HEK293 (cell line): ENCODE measurements around the gene ADAMTS16.

Experiments
- CTCF ChIA-PET: fragments of 350-600 bp; formaldehyde crosslinking; extraction: SDS; loops from one replicate; lab custom pipeline; 2021; ENCODE audit warnings: antibody characterized with exemption; lab: Yijun Ruan, JAX
- POLR2A ChIA-PET: fragments of 300-600 bp; formaldehyde crosslinking; extraction: SDS; loops from one replicate; lab custom pipeline; 2020; ENCODE audit warnings: antibody characterized with exemption, inconsistent platforms; lab: Yijun Ruan, JAX
- H3K27ac ChIP-seq: fragments of 200-500 bp; sonication (Bioruptor generic); 2 replicates; pipeline ENCODE4 v1.5.1; 2014; ENCODE audit warnings: low read depth, low read length, control low read depth, inconsistent platforms; ENCODE audit errors: extremely low read depth
- H3K36me3 ChIP-seq, 2 experiments: fragments of 200-500 bp in 1 of 2; sonication (Bioruptor generic) in 1 of 2; 1 replicate in 1 of 2; 2 replicates in 1 of 2; pipeline ENCODE4 v1.5.1; 2014 to 2017; ENCODE audit warnings: inconsistent platforms in 2 of 2, low read length in 2 of 2; ENCODE audit not compliant: control insufficient read depth in 2 of 2, insufficient read depth in 1 of 2
- H3K4me1 ChIP-seq: fragments of 200-500 bp; sonication (Bioruptor generic); 2 replicates; pipeline ENCODE4 v1.5.1; 2014; ENCODE audit warnings: mild to moderate bottlenecking, low read length, inconsistent platforms; ENCODE audit not compliant: control insufficient read depth, insufficient read depth
- H3K4me3 ChIP-seq: 2 replicates; pipeline ENCODE4 v1.5.1; 2011; ENCODE audit warnings: low read depth, mild to moderate bottlenecking, control low read depth, low read length, moderate library complexity
- H3K9me3 ChIP-seq: fragments of 200-500 bp; sonication (Bioruptor generic); 2 replicates; pipeline ENCODE4 v1.5.1; 2014; ENCODE audit warnings: low read depth, low read length, inconsistent platforms; ENCODE audit not compliant: control insufficient read depth, insufficient read depth
- EGR2 ChIP-seq: fragments of 450-650 bp; formaldehyde crosslinking; IDR thresholded peaks from 2 replicates; pipeline ENCODE4 v1.5.1; 2016; ENCODE audit warnings: low read depth, missing biosample characterization, missing genetic modification characterization
- GLIS1 ChIP-seq: fragments of 450-650 bp; formaldehyde crosslinking; IDR thresholded peaks from 2 replicates; pipeline ENCODE4 v1.5.1; 2016; ENCODE audit warnings: missing biosample characterization, missing genetic modification characterization
- MEIS1 ChIP-seq: sonication (generic); formaldehyde crosslinking; IDR thresholded peaks from 2 replicates; pipeline ENCODE4 v1.8.1; 2022; ENCODE audit warnings: missing genetic modification reagents, mild to moderate bottlenecking, borderline replicate concordance
- SCRT1 ChIP-seq: fragments of 450-650 bp; formaldehyde crosslinking; IDR thresholded peaks from 2 replicates; pipeline ENCODE4 v1.5.1; 2016; ENCODE audit warnings: missing biosample characterization, missing genetic modification characterization, borderline replicate concordance
- YY1 ChIP-seq: fragments of 450-650 bp; formaldehyde crosslinking; IDR thresholded peaks from 2 replicates; pipeline ENCODE4 v1.5.1; 2018; ENCODE audit warnings: missing biosample characterization, missing genetic modification characterization
- ZEB2 ChIP-seq: fragments of 450-650 bp; formaldehyde crosslinking; IDR thresholded peaks from 2 replicates; pipeline ENCODE4 v1.5.1; 2016; ENCODE audit warnings: missing biosample characterization, missing genetic modification characterization
- ZFHX2 ChIP-seq: fragments of 450-650 bp; formaldehyde crosslinking; conservative IDR thresholded peaks from 2 replicates; pipeline ENCODE4 v1.5.1; 2016; ENCODE audit warnings: missing biosample characterization, missing genetic modification characterization
- ZIC2 ChIP-seq: fragments of 450-650 bp; formaldehyde crosslinking; IDR thresholded peaks from 2 replicates; pipeline ENCODE4 v1.5.1; 2016; ENCODE audit warnings: missing biosample characterization, missing genetic modification characterization
- ZNF24 ChIP-seq: fragments of 450-650 bp; formaldehyde crosslinking; IDR thresholded peaks from 2 replicates; pipeline ENCODE4 v1.5.1; 2016; ENCODE audit warnings: missing biosample characterization, missing genetic modification characterization
- ZNF341 ChIP-seq: fragments of 450-650 bp; formaldehyde crosslinking; IDR thresholded peaks from 2 replicates; pipeline ENCODE4; 2016; ENCODE audit warnings: low read depth, missing biosample characterization, missing genetic modification characterization
- ZNF521 ChIP-seq: fragments of 450-650 bp; formaldehyde crosslinking; IDR thresholded peaks from 2 replicates; pipeline ENCODE4 v1.5.1; 2017; ENCODE audit warnings: missing biosample characterization, mild to moderate bottlenecking, missing genetic modification characterization
- ZNF561 ChIP-seq: fragments of 450-650 bp; IDR thresholded peaks from 2 replicates; pipeline ENCODE4 v1.5.1; 2018; ENCODE audit warnings: missing biosample characterization, missing genetic modification characterization, borderline replicate concordance
- ZNF785 ChIP-seq: fragments of 450-650 bp; formaldehyde crosslinking; IDR thresholded peaks from 2 replicates; pipeline ENCODE4 v1.5.1; 2016; ENCODE audit warnings: missing biosample characterization, missing genetic modification characterization
- ZNF830 ChIP-seq: fragments of 450-650 bp; IDR thresholded peaks from 2 replicates; pipeline ENCODE4 v1.5.0; 2018; ENCODE audit warnings: missing biosample characterization, missing genetic modification characterization, low read depth, mild to moderate bottlenecking, moderate library complexity
- TF ChIP-seq, protein P1 (sequence below): fragments of 450-650 bp; formaldehyde crosslinking; IDR thresholded peaks from 2 replicates; pipeline ENCODE4 v1.5.1; 2017; ENCODE audit warnings: missing biosample characterization, missing genetic modification characterization
- TF ChIP-seq, protein P2 (sequence below): fragments of 450-650 bp; formaldehyde crosslinking; IDR thresholded peaks from 2 replicates; pipeline ENCODE4 v1.5.1; 2016; ENCODE audit warnings: missing biosample characterization, missing genetic modification characterization

Gene ADAMTS16

DNA sequence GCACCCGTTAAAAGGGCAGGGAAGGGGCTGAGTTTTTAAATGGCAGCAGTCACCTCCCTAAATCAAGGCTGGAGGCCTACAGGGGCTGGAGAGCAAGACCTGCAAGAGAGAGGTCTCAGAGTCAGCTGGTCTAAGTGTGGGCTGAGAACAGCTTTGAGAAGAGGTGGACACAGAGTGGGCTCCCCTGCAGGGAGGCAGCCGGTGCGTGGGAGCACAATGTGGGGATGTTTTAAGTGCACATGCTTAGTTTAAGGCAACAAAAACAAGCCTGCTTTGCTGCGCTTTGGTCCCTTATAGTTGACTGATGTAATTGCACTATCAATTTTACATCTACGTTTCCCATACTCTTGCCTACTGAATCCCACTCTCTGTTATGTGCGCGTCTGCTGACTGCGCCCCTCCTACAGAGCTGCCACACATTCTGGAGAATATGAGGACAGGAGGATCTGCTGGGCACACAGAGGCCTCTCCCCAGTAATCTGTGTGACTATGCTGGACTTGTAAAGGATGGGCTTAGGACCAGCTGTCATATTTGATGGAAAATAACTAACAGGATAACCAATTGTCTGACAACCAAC is 220.3 kb downstream of the ADAMTS16 start:
- no peaks in the 10 kb centered on the region for H3K9me3 ChIP-seq
- CTCF ChIA-PET = interaction anchor here (0.5 to 1.0 kb wide), 4 partner anchors 58 to 481 kb away, joined by 3 to 4 read pairs (median 3); no protein-coding TSS in a partner anchor
- POLR2A ChIA-PET = no interaction called here

DNA sequence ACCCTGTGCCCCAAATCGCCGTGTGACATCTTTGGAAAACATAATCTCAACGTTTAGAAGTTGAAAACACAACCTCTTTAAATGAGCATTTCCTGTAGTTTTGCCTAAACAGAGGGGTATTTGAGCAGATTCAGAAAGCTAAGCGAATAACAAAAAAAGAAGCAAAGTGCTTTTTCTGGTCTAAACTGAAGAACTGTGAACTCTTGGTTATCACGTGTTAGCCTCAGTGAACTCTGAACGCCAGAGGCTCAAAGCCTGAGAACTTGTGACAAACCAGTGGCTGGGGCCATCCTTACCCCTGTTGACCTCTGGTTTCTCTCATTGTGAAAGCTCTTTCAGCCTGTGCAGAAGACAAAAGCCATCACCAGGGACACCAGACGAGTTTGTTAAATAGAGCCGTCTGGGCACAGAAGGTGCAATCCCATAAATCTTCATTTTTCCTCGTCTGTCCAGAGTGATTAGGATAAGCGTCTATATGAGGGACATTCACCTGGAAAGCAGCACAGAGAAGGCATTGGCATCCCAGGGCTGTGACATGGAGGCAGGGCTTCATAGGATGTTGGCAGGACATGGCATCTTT is 220.9 kb downstream of the ADAMTS16 start:
- ChIA-PET POLR2A (no interaction called here), CTCF (interaction anchor here (0.6 to 1.3 kb wide), 2 partner anchors 42 to 68 kb away, joined by 4 to 5 read pairs; no protein-coding TSS in a partner anchor)
- TF ChIP-seq ZNF561 (tag by site-specific recombination) = no peak
- peak; percentile 75 for TF ChIP-seq MEIS1
- Histone ChIP-seq H3K4me1 (peaks cover 21% of the 10 kb centered on the region), H3K36me3 (no peaks in the 10 kb centered on the region), H3K4me3 (no peak overlapping the region), H3K27ac (no peak overlapping the region; the same call in 1 of the 2 replicates), H3K9me3 (no peaks in the 10 kb centered on the region)

More for the DNA sequence above, 220.3 kb downstream of the ADAMTS16 start:
- H3K36me3 ChIP-seq = no peaks in the 10 kb centered on the region
- no peak overlapping the region for H3K4me3 ChIP-seq
- no peak overlapping the region for H3K27ac ChIP-seq
- H3K4me1 ChIP-seq = peaks cover 21% of the 10 kb centered on the region
- TF ChIP-seq SCRT1 (tag by site-specific recombination) (no peak), ZFHX2 (tag by site-specific recombination) (peak; percentile 90), ZNF785 (tag by site-specific recombination) (no peak), ZEB2 (tag by site-specific recombination) (no peak), EGR2 (tag by site-specific recombination) (peak; percentile 97), ZNF341 (tag by site-specific recombination) (no peak)

GRCh38 chr5:5363045-5363444 is 222.9 kb downstream of the ADAMTS16 start:
- H3K9me3 ChIP-seq = no peaks in the 10 kb centered on the region
- peak; percentile 74 for TF ChIP-seq GLIS1 (tag by site-specific recombination)
- TF ChIP-seq, protein P1, sequence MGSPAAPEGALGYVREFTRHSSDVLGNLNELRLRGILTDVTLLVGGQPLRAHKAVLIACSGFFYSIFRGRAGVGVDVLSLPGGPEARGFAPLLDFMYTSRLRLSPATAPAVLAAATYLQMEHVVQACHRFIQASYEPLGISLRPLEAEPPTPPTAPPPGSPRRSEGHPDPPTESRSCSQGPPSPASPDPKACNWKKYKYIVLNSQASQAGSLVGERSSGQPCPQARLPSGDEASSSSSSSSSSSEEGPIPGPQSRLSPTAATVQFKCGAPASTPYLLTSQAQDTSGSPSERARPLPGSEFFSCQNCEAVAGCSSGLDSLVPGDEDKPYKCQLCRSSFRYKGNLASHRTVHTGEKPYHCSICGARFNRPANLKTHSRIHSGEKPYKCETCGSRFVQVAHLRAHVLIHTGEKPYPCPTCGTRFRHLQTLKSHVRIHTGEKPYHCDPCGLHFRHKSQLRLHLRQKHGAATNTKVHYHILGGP (tag by site-specific recombination) = no peak
- CTCF ChIA-PET = interaction anchor here (1.0 to 1.2 kb wide), 4 partner anchors 14 to 220 kb away, joined by 3 to 5 read pairs (median 3); no protein-coding TSS in a partner anchor
- no peak overlapping the region for H3K4me3 ChIP-seq
- peaks cover 19% of the 10 kb centered on the region for H3K4me1 ChIP-seq
- POLR2A ChIA-PET = no interaction called here
- H3K36me3 ChIP-seq = no peaks in the 10 kb centered on the region
- H3K27ac ChIP-seq = no peak overlapping the region; the same call in 1 of the 2 replicates

DNA sequence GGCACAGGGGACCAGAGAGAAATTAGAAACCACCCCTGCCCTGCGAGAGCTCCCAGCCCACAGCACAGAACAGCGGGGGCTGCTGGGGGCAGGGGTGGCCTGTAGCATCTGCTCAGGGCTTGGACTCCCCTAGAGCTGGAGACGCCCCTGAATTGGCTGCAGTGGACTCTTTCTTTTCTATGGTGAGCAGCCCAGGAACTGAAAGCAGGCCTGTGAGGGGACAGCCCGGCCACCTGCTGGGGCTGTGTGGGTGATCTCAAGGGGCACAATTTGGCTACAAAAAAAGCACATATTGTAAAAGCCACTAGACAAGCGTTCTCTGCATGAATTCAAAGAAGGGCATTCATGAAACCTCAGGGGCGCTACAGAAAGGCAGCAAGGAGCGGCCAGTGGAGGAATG is 224.8 kb downstream of the ADAMTS16 start:
- Histone ChIP-seq H3K4me3 (no peak overlapping the region), H3K9me3 (no peaks in the 10 kb centered on the region), H3K27ac (no peak overlapping the region), H3K36me3 (no peaks in the 10 kb centered on the region), H3K4me1 (peaks cover 19% of the 10 kb centered on the region)
- POLR2A ChIA-PET = no interaction called here
- CTCF ChIA-PET = no interaction called here
- TF ChIP-seq ZNF24 (tag by site-specific recombination) (no peak), ZIC2 (peak; percentile 30; the same call in 1 of the 2 replicates)

DNA sequence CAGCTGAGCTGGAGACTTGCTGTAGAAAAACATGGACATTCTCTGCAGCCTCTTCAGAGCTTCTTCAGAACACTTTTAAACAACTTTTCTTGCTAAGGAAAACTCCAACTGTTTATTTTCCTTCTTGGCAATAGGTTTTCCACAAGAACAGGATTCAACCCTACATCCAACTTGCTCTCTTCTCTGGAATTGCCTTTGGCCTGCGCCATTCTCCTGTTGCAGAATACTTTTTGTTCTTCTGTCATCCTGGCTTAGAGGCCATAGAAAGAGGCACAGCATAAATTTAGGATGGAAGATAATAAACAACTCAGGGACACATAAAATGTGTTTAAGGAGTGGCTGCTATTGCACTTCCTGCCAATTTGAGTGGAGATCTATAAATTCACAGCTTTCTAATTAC is 227.6 kb downstream of the ADAMTS16 start:
- POLR2A ChIA-PET = no interaction called here
- no peaks in the 10 kb centered on the region for H3K36me3 ChIP-seq
- no peaks in the 10 kb centered on the region for H3K9me3 ChIP-seq
- H3K27ac ChIP-seq = no peak overlapping the region
- peaks cover 8% of the 10 kb centered on the region for H3K4me1 ChIP-seq
- no peak overlapping the region for H3K4me3 ChIP-seq
- TF ChIP-seq YY1 = no peak
- TF ChIP-seq, protein P2, sequence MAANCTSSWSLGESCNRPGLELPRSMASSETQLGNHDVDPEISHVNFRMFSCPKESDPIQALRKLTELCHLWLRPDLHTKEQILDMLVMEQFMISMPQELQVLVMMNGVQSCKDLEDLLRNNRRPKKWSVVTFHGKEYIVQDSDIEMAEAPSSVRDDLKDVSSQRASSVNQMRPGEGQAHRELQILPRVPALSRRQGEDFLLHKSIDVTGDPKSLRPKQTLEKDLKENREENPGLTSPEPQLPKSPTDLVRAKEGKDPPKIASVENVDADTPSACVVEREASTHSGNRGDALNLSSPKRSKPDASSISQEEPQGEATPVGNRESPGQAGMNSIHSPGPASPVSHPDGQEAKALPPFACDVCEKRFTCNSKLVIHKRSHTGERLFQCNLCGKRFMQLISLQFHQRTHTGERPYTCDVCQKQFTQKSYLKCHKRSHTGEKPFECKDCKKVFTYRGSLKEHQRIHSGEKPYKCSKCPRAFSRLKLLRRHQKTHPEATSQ = no peak
- no peak for TF ChIP-seq ZNF521 (tag by site-specific recombination)
- TF ChIP-seq ZNF830 (tag by site-specific recombination) = no peak
- CTCF ChIA-PET = interaction anchor here (1.2 kb wide), 1 partner anchor 488 kb away, joined by 4 read pairs; no protein-coding TSS in a partner anchor
